GM19468 (cell line): ENCODE data around the gene HECTD2.
"Not testable (repeated sequence)": the region's sequence is repeated elsewhere in the genome, so short reads cannot be mapped to it uniquely, and the experiment has no call there.

Experiments
- ATAC-seq: cut with Tn5 transposase; IDR thresholded peaks from one replicate; pipeline ENCODE4 v1.9.1; 2021; ENCODE audit warnings: mild to moderate bottlenecking, moderate library complexity, moderate number of reproducible peaks; ENCODE audit not compliant: unreplicated experiment; ENCODE audit errors: extremely low read depth

The HECTD2 gene

DNA sequence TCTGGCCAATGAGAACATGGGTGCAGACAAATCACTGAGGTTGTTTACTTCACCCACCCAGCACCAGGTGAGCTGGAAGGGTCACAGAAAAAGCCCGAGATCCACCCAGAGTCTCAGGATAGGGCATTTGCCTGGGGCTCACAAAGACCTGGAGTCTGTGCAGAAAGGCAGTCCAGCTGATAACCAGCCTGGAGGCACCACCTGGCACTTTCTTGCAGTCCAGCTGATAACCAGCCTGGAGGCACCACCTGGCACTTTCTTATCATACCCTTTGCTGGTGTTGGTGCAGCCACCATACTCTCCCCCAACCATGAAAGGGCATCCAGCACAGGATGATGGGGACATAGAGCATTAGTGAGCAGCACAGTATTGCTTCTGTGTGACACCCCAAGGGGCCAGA lies 118.6 kb downstream of the HECTD2 start:
- no peak for ATAC-seq

DNA sequence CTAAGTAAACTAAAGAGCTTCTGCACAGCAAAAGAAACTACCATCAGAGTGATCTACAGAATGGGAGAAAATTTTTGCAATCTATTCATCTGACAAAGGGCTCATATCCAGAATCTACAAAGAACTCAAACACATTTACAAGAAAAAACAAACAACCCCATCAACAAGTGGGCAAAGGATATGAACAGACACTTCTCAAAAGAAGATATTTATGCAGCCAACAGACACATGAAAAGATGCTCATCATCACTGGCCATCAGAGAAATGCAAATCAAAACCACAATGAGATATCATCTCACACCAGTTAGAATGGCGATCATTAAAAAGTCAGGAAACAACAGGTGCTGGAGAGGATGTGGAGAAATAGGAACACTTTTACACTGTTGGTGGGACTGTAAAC lies 124.6 kb downstream of the HECTD2 start:
- ATAC-seq, result not testable (repeated sequence)

DNA sequence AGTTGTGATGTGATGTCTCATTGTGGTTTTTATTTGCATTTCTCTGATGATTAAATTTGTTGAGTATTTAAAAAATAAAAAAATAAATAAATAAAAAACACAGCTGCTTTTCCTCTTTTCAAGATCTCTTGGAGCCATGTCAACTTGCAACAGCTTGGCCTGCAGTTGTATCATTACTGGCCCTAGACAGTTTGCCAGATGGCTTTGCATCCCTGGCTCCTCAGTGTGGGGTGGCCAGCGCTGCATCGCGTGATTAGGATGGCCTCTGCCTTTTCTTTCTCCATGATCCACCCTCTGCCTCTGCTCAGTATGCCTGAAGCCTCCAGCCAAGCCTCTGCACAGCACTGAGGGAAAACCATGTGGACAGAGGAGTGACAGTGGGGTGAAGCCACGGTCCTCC lies 126.0 kb downstream of the HECTD2 start:
- no peak for ATAC-seq

DNA sequence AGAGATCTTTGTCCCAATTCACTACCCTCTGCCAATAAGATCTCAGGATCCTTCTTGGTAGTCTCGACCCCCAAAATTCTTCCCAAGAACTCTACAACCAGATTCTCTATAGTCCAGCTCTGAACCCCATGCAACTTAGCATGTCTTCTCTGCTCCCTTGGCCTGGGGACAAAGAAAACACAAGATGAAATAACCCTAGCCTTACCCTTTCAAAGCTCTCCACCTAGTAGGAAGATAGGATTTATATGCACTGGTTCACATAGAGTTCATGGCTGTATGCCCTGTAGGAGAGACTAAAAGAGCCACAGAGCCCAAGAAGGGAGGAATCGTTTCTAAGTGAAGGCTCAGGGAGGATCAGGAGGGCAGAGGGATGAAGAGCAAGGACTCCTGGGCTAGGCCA lies 126.6 kb downstream of the HECTD2 start:
- no peak for ATAC-seq

DNA sequence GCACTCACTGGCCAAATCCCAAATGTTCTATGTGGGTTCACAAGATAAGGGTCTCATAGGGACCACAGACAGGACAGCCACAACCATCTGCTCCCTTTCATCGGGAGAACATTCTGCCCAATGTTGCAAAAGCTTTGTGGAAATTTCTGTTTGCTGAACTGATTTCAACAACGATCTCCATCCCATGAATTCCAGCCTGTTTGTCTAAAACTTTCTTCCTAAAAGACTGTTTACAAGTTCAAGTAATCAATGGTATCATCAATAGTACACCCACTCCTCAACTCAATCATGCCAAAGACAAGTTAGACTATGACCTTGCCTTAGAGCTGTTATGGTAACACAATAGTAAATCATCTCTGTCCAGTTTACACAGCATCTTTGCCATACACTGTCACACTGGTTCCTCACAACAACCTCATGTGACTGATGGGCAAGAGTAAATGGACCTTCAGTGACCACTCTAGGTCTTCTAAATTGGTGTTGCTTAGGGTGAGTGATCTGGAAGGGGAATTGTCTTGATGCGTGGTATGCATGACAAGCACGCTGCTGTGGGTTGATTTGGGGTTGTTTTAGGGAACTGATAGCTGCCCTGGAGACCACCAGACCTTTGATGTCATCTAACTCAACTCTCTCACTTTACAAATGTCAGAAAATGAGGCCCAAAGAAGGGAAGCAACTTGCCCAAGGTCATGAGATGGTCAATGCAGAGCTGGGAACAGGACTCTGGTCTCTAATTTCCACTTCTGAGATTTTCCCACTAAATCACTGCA lies 127.7 kb downstream of the HECTD2 start:
- ATAC-seq, result no peak

DNA sequence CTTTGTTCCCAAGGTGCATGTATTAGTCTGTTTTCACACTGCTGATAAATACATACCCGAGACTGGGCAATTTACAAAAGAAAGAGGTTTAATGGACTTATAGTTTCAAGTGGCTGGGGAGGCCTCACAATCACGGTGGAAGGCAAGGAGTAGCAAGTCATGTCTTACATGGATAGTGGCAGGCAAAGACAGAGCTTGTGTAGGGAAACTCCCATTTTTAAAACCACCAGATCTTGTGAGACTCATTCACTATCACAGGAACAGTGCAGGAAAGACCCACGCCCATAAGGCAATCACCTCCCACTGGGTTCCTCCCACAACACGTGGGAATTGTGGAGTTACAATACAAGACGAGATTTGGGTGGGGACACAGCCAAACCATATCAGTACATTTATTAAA lies 129.8 kb downstream of the HECTD2 start:
- no peak for ATAC-seq

DNA sequence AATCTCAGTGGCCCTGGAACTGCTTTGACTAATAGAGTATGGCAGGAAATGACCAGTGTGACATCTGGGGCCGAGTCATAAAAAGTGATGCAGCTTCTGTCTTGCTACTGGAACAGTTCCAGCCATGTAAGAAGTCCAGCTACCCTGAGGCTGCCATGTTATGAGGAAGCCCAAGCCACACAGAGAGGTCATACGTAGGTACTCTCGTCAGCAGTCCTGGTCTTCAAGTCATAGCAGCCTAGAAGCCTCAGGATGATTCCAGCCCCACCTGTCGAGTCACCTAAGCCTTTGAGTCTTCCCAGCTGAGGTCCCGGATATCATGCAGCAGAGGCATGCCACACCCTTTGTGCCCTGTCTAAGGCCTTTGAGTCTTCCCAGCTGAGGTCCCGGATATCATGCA lies 130.6 kb downstream of the HECTD2 start:
- ATAC-seq, result no peak

DNA sequence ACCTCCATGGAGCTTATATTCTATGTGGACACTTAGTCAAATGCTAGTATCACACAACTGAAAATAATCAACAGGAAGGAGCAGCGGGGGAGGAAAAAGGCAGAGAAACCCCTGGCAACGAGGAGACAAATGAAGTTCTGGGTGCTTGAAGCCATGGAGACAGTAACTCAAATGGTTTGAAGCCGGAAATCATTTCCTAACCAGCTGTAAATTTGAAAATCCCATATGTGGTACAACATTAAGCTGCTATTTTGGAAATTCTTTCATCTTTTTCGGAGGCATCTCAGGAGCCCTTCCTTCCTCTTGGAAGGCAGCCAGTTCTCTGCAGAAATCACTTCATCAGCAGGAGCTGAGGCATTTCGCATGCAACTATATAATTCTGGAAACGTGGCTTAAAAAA lies 131.3 kb downstream of the HECTD2 start:
- ATAC-seq, result no peak

DNA sequence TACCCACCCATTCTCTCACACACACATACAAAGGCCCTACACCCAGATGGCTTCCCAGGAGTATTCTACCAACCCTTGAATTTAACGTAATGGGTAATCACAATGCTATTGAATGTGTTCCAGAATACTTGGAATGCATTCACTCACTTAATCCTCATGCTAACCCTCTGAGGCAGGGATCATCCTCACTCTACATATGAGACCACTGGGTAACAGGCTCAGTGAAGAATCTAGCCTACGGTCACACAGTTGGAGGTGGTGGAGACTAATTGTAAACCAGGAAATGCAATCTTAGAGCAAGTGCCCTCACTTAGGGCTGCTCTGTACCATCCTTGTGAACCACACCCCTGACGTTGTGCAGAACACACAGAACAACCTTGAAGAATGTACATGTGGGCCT lies 135.2 kb downstream of the HECTD2 start:
- no peak for ATAC-seq

DNA sequence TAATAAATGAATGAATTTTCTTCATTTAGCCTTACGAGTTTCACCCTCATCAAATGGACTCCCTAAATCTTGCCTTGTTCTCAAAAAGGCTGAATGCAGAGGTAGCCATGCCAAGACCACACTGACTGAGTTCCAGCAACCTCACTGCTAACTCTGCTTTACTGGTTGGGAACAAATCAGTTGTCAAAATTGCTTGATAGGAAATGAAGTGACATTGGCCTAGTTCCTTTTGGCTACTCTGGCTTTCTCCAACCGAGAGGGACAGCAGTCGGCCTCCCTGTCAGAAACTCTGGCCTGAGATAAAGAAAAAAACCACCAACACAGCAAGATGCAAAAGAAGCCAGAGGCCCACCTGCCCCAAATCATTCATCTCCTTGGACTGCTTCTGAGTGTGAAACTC lies 135.7 kb downstream of the HECTD2 start:
- ATAC-seq, result no peak

DNA sequence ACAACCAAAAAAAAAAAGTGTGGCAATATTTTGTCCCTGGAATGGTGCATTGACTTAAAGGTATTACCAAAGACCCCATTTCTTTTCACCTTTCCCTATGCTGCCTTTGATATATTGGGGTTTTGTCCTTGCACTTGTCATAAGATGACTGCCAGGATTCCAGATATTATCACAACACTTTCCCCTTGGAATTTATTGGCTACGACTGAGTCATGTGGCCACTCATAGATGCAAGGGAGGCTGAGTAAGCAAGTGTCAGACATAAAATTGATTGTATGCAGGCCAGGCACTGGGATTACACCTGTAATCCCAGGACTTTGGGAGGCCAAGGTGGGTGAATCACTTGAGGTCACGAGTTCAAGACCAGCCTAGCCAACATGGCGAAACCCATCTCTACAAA lies 139.1 kb downstream of the HECTD2 start:
- ATAC-seq, result no peak

DNA sequence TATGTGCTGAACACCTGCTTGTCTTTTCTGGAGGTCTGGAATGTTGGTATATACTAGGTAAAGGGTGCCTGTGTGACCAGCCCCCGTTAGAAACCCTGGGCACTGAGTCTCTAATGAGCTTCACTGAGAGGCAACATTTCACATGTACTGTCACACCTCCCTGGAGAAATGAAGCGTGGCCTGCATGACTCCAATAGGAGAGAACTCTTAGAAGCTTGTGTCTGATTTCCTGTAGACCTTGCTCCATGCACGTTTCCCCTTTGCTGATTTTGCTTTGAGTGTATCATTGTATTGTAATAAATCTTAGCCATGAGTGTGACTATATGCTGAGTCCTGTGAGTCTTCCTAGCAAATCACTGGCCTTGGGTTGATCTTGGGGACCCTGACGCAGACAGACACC lies 139.9 kb downstream of the HECTD2 start:
- no peak for ATAC-seq

DNA sequence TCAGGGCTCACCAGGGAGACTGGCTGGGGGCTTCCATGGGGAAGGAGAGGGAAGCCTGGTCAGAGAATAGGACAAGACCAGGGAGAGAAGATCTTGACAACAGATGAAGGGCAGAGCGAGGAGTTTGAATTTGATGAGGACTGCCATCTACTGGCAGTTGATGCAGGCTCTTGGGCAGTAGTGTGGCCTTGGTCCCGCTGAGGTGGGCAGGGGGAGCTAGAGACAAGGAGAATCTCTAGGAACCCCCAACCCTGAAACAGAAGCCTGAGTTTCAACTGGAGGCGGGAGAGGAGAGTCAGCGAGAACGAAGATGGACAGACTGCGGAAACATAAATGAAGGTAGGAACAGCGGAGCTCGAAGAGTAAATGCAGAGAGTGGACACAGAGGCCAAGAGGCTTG lies 141.7 kb downstream of the HECTD2 start:
- no peak for ATAC-seq

DNA sequence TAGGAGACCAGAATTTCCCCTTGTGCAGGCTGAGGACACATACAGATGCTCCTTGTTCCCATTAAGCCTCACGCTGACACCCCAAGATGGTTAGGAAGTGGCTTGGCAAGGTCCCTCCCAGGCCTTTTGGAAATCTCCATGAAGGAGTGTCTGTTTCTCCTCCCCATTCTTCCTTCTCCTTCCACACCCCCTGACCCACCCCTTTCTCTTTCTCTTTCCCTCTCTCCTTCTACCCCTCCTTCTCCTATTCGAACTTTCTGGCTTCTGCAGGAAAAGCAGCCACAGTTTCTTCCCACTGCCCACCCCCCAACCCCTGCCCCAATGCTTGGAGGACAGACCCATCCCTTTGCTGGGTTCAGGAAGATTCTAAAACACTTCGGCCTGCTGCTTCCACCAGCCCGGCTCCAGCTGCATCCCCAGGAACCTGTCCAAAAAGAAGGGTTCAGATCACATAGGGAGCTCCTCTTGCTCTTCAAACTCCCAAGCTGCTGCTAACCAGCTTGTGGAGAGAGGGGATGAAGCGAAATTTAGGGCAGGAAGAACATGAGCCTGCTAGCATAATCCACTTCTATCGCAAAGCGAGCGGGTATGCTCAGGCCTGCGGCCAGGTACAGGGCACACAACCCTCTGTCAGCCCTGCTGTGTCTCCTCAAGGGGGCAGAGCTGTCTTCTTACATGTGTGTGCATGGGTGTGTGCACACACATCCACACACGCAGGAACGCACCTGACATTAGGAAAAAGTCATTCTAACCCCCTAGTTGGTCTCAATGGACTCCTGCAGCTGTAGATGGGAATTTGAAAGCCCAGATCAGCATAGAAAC lies 142.3 kb downstream of the HECTD2 start:
- ATAC-seq, result no peak

DNA sequence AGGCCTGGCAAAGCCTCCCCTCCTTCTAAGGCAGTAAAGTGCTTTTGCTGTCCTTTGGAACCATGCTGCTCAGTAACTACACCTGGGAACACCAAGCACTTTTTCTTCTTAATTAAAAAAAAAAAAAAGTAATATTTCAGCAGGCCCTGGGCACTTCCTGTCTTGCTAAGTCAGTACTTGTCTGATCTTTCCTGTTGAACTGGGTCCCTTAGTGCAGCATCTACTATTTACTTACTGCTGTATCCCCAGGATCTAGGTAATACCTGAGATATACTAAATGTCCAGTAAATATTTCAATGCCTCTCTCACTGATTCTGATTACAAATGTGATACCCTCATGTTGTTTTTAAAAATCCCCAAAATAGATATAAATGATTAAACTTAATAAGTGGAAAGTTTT lies 145.3 kb downstream of the HECTD2 start:
- no peak for ATAC-seq

DNA sequence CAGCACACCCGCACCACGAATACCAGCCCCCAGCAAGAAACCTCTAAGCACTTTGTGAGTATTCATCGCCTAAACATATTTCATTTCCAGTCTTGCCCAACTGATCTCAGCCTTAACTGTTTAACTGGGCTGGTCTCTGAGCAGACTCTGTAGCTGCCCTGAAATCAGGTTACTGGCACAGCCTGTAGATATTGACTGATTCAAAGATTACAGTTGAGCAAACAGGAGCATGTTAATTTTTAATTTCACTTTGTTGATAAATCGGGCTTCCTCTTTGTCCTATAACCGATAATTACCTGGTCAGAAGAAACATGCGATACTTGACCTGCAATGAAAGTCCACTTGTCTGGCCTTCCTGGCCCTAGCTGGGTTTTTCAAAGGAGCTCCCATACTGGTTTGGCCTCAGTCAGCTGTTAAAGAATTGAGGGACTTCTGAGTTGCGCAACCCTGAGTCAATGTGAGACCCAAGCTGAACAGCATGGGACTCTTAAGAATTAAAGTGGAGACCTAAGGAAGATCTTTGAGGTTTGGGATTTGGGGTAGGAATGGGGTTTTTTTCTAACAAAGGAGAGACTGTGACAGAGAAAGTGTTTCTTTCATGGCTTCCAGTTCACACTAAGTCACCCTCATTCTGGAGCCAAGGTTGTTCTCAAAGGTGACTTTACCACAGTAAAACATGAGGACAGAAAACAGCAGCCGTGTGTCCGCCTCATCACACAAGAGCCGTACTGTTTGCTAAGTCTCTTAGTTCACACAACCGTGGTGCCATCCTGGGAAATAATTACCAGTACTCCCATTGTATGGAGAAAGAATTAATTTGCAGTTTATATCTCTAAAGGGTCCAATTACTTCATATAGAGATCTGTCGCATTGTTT lies 146.8 kb downstream of the HECTD2 start:
- no peak for ATAC-seq

DNA sequence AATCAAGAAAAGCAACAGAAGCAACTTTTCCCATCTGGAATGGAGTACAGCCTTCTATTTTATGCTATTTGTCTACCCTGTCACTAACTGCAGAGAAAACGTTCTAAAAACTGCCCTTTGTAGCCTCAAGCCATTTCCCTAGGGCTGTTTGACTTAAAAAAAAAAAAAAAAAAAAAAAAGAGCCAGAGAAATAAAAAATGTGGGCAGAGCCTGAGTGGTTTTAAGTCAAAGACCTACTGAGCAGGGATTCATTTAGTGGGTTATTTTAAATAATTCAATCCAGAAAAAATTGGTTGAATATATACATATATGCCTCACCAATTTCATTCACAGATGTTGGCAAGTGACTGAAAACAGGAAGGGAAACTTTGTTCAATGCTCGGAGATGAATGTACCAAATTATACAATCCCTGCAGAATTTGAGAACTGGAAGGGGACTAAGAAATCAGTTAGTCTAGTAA lies 147.5 kb downstream of the HECTD2 start:
- ATAC-seq, result no peak

DNA sequence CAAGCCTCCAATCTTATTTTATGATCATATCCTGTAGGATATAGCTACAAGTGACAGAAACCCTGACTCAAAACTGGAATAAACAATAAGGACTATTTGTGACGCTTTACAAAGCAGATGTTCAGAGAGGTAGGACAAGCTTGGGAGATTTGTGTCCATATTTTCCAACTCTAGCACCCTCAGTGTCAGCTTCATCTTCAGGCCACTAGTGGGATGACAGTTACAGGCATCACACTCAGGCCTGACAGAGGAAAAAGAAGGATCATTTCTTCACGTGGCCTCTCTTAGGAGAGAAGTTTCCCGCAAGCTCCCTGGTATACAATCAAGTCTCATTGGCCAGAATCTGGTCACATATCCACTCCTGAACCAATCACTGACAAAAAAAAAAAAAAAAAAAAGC lies 148.3 kb downstream of the HECTD2 start:
- no peak for ATAC-seq

DNA sequence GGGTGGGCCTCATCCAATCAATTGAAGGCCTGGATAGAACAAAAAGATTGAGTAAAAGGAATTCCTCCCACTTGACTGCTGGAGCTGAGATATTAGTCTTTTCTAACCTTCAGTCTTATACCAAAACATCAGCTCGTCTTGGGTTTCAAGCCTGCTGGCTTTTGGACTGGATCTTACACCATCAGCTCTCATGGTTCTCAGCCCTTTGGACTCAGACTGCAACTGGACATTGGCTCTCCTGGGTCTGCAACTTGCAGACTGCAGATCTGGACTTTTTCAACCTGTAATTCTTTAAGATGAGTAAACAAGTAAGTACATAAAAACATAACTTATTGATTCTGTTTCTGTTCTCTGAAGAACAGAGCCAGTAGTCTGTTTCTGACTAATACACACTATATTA lies 149.0 kb downstream of the HECTD2 start:
- ATAC-seq, result no peak

DNA sequence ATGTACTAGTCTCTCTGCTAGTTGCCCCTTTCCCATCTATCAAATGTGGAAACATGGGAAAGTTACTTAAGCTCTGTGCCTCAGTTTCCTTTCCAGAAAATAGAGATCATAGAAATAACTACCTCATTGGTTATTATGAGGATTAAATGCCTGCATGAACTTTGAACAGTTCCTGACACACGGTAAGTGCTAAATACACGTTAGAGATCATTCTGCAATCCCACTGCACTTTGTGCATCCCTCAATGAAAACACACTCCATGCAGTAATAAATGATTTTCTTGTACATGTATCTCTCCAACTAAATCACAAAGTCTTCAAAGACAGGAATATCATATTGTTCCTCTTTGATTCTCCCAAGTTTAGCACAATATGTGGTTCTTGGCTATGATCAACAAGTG lies 149.6 kb downstream of the HECTD2 start:
- no peak for ATAC-seq

DNA sequence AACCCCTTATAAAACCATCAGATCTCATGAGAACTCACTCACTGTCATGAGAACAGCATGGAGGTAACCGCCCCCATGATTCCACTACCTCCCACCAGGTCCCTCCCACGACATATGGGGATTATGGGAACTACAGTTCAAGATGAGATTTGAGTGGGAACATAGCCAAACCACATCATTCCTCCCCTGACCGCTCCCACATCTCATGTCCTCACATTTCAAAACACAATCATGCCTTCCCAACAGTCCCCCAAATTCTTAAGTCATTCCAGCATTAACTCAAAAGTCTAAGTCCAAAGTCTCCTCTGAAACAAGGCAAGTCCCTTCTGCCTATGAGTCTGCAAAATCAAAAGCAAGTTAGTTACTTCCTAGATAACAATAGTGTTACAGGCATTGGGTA lies 150.7 kb downstream of the HECTD2 start:
- not testable (repeated sequence) for ATAC-seq
